Stomach (tissue), 4 donors: Measurements from ENCODE around the gene ANO1.

Source experiments
- EP300 ChIP-seq: sonication (generic); formaldehyde crosslinking; IDR thresholded peaks from one replicate; pipeline ENCODE4 v1.6.1; 2017; ENCODE audit warnings: antibody characterized with exemption
- POLR2A ChIP-seq, 4 donors: fragments of 450-650 bp; IDR thresholded peaks; one replicate each; pipeline ENCODE4 v1.6.1; 2016; ENCODE audit warnings: antibody characterized with exemption in 4 of 4, control low read depth in 2 of 4, mild to moderate bottlenecking in 1 of 4, moderate library complexity in 1 of 4
- TF ChIP-seq, protein P1 (sequence below), 7 experiments: fragments of 450-650 bp in 4 of 7; fragments of 200-600 bp in 3 of 7; sonication (generic) in 3 of 7; IDR thresholded peaks; one replicate each; pipeline ENCODE4 v1.5.1; 2016 to 2019; ENCODE audit warnings: antibody characterized with exemption in 7 of 7, control low read depth in 2 of 7, mild to moderate bottlenecking in 1 of 7

DNA sequence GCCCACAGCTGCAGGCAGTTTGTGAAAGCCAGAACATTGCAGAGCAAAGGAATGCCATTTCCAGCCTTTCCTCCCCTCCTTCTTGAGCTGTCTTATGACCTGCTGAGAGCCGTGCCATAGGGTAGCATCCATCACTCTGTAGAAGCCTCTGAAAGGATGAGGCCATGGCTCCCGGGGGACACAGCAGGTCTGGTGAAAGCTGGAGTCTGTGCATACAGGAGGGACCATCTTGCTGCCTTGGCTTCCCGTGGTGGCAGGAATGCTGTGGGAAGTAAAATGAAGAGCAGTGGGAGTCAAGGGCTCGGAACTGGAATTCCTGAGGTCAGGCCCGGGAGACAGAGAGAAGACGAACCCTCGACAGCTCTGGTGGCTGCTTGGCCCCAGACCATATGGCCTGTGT is 30.9 kb downstream of the ANO1 start:
- TF ChIP-seq, protein P1, sequence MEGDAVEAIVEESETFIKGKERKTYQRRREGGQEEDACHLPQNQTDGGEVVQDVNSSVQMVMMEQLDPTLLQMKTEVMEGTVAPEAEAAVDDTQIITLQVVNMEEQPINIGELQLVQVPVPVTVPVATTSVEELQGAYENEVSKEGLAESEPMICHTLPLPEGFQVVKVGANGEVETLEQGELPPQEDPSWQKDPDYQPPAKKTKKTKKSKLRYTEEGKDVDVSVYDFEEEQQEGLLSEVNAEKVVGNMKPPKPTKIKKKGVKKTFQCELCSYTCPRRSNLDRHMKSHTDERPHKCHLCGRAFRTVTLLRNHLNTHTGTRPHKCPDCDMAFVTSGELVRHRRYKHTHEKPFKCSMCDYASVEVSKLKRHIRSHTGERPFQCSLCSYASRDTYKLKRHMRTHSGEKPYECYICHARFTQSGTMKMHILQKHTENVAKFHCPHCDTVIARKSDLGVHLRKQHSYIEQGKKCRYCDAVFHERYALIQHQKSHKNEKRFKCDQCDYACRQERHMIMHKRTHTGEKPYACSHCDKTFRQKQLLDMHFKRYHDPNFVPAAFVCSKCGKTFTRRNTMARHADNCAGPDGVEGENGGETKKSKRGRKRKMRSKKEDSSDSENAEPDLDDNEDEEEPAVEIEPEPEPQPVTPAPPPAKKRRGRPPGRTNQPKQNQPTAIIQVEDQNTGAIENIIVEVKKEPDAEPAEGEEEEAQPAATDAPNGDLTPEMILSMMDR (IDR thresholded peaks at IDR 0.05): no peak
- TF ChIP-seq EP300 (no peak), POLR2A (IDR thresholded peaks at IDR 0.05) (no peak)
